BJ (cell line): ENCODE data around the gene KDM3B. TPM values are rescaled to one million over a fixed set of nuclear protein-coding genes. Genes with fewer than 3 reads are reported as not detected.

Source experiments
- CTCF ChIA-PET: fragments of 350-600 bp; formaldehyde crosslinking; extraction: SDS; loops from one replicate; lab custom pipeline; 2021; ENCODE audit warnings: antibody characterized with exemption, inconsistent platforms; lab: Yijun Ruan, JAX
- POLR2A ChIA-PET: fragments of 300-600 bp; sonication (Branson Sonifier 250); formaldehyde crosslinking; extraction: SDS; loops from one replicate; lab custom pipeline; 2021; ENCODE audit warnings: antibody characterized with exemption; lab: Charles Lee
- DNase-seq: peaks from one replicate; pipeline ENCODE4 v3.0.0-alpha.2; 2011; ENCODE audit warnings: low read depth
- H3K27me3 ChIP-seq: 2 replicates; pipeline ENCODE4 v1.6.0; 2011; ENCODE audit warnings: low read length; ENCODE audit not compliant: control insufficient read depth, insufficient read depth
- H3K36me3 ChIP-seq: 2 replicates; pipeline ENCODE4 v1.5.1; 2011; ENCODE audit warnings: low read length; ENCODE audit not compliant: control insufficient read depth, insufficient read depth
- H3K4me3 ChIP-seq: 2 replicates; pipeline ENCODE4 v1.5.1; 2011; ENCODE audit warnings: low read depth, mild to moderate bottlenecking, control low read depth, low read length
- CTCF ChIP-seq: IDR thresholded peaks from 2 replicates; pipeline ENCODE4 v1.5.1; 2011; ENCODE audit warnings: low read depth, mild to moderate bottlenecking, control low read depth, inconsistent platforms, low read length, moderate library complexity; ENCODE audit not compliant: insufficient read depth
- polyA plus RNA-seq: library from polyadenylated mRNA; depleted of rRNA; stranded (reverse); fragments of >200 nt; gene quantifications from 2 replicates; pipeline ENCODE4 v1.2.3, GENCODE V29; 2011; rRNA removed
- small RNA-seq: library from RNA; depleted of rRNA; stranded (forward); fragments of <200 nt; gene quantifications from one replicate; pipeline ENCODE3, GENCODE V24; 2012; ENCODE audit warnings: low replicate concordance, low read depth; ENCODE audit not compliant: insufficient read length

Gene KDM3B
- polyA plus RNA-seq, 1 experiment: 20.4 TPM

- DNase-seq: no peak
- ChIA-PET CTCF (interaction anchor here (1.4 kb wide), 1 partner anchor 16 kb away, joined by 3 read pairs; no protein-coding TSS in a partner anchor), POLR2A (no interaction called here)
- no peaks in the 10 kb centered on the region for H3K36me3 ChIP-seq
- H3K27me3 ChIP-seq: no peaks in the 10 kb centered on the region
- TF ChIP-seq CTCF: no peak
- H3K4me3 ChIP-seq: no peak overlapping the region
Measured at GRCh38 chr5:138476918-138477317, 124.4 kb downstream of the KDM3B start.

GRCh38 chr5:138482638-138483037 is 130.2 kb downstream of the KDM3B start:
- no peaks in the 10 kb centered on the region for H3K36me3 ChIP-seq
- H3K27me3 ChIP-seq: no peaks in the 10 kb centered on the region
- CTCF ChIA-PET: interaction anchor here (0.9 to 3.0 kb wide), 3 partner anchors 18 to 102 kb away, joined by 3 to 11 read pairs (median 7); partner anchors contain the start of gene EGR1
- POLR2A ChIA-PET: no interaction called here
- no peak for DNase-seq
- no peak overlapping the region for H3K4me3 ChIP-seq
- TF ChIP-seq CTCF: no peak

Small RNA genes lying within 50 kb of the gene (small RNA-seq; reads per million reads assigned to genes)
- gene AC113403.1: not detected

Other genes starting within 250 kb of the KDM3B start
- gene NME5, start 213.3 kb upstream of the KDM3B start, polyA plus RNA-seq: 0.31 and 1.3 TPM in 2 replicates
- gene BRD8, start 174.1 kb upstream of the KDM3B start, polyA plus RNA-seq: 51.7 and 56.8 TPM in 2 replicates
- 49.2 and 54.5 TPM in 2 replicates for gene KIF20A, start 173.6 kb upstream of the KDM3B start, polyA plus RNA-seq
- 20.9 and 38.3 TPM in 2 replicates for gene CDC23, start 139.4 kb upstream of the KDM3B start, polyA plus RNA-seq
- gene GFRA3, start 78.1 kb upstream of the KDM3B start, polyA plus RNA-seq: not detected in 2 replicates
- gene CDC25C, start 20.9 kb upstream of the KDM3B start, polyA plus RNA-seq: 7.8 and 8.7 TPM in 2 replicates
- 30.1 and 31.3 TPM in 2 replicates for gene FAM53C, start 14.4 kb upstream of the KDM3B start, polyA plus RNA-seq
- gene REEP2, start 86.4 kb downstream of the KDM3B start, polyA plus RNA-seq: 12.0 and 14.0 TPM in 2 replicates
- gene EGR1, start 112.8 kb downstream of the KDM3B start, polyA plus RNA-seq: 4.7 and 5.4 TPM in 2 replicates
- 52.4 and 86.4 TPM in 2 replicates for gene ETF1, start 190.6 kb downstream of the KDM3B start, polyA plus RNA-seq
- 216 and 245 TPM in 2 replicates for gene HSPA9, start 222.7 kb downstream of the KDM3B start, polyA plus RNA-seq